Tibial artery (tissue), 4 donors: Measurements from ENCODE around the gene THADA.
A peak's percentile ranks its signal among the peaks of the same experiment; 100 is the strongest.
"Not testable (repeated sequence)": the region's sequence is repeated elsewhere in the genome, so short reads cannot be mapped to it uniquely, and the experiment has no call there.

ENCODE experiments used
- DNase-seq, 2 donors: peaks; one replicate each; pipeline ENCODE4 v3.0.0-alpha.2; 2019
- H3K27ac ChIP-seq, 2 donors: fragments of 200-600 bp; sonication (generic) in 1 of 2; 1 replicate in 1 of 2; 2 replicates in 1 of 2; pipeline ENCODE4 v1.5.1; 2018 to 2019; ENCODE audit warnings: mild to moderate bottlenecking in 1 of 2
- H3K27me3 ChIP-seq, 2 donors: fragments of 200-600 bp; sonication (generic) in 1 of 2; one replicate each; pipeline versions ENCODE4 v1.5.1 to v1.6.0; 2016 to 2019
- H3K36me3 ChIP-seq, 3 donors: fragments of 200-600 bp; sonication (generic) in 2 of 3; one replicate each; pipeline ENCODE4 v1.5.1; 2016 to 2019; ENCODE audit warnings: mild to moderate bottlenecking in 2 of 3
- H3K4me1 ChIP-seq, 4 donors: fragments of 200-600 bp; sonication (generic) in 2 of 4; 1 replicate in 3 of 4; 2 replicates in 1 of 4; pipeline ENCODE4 v1.5.1; 2016 to 2019
- H3K4me3 ChIP-seq, 2 donors: fragments of 200-600 bp; sonication (generic) in 1 of 2; 1 replicate in 1 of 2; 2 replicates in 1 of 2; pipeline ENCODE4 v1.5.1; 2018 to 2019; ENCODE audit warnings: mild to moderate bottlenecking in 2 of 2
- H3K9me3 ChIP-seq, 3 donors: fragments of 200-600 bp; sonication (generic) in 1 of 3; one replicate each; pipeline ENCODE4 v1.5.1; 2016 to 2019
- intact Hi-C: fragments of 100-400 bp; cut with DNase I; formaldehyde crosslinking; loops from one replicate; pipeline ENCODE4 v1.15.0; 2023; ENCODE audit warnings: low total_unique reads
- TF ChIP-seq, protein P1 (sequence below), 2 experiments: fragments of 200-600 bp in 1 of 2; fragments of 450-650 bp in 1 of 2; IDR thresholded peaks; one replicate each; pipeline ENCODE4 v1.5.1; 2017 to 2019; ENCODE audit warnings: antibody characterized with exemption in 2 of 2, mild to moderate bottlenecking in 1 of 2, moderate library complexity in 1 of 2

Gene THADA

DNA sequence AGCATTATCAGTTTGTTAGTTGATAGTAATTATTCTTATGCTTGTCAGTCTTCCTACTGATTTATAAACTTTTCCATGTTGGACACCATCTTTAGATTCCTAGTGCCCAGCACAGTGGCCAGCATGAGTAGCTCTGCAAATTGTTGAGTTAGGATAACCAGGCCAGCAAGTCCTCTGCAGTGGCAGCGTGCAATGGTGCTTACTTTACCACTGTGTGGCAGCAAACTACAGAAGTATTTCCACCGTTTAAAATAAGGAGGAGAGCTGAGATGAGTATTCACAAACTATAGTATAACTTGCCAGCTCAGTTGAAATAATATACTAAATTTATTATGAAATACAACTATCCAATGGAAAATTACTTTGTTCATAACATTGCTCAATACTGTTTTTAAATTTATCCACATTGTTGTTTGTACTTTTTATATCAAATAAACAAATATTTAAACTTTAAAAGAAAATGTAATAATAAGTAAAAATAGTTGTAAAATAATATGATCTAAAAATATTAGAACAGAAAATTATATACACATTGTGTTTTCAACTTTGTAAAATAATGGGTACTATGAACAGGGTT, 9.3 kb upstream of the THADA start:
- no peak for DNase-seq
- TF ChIP-seq, protein P1, sequence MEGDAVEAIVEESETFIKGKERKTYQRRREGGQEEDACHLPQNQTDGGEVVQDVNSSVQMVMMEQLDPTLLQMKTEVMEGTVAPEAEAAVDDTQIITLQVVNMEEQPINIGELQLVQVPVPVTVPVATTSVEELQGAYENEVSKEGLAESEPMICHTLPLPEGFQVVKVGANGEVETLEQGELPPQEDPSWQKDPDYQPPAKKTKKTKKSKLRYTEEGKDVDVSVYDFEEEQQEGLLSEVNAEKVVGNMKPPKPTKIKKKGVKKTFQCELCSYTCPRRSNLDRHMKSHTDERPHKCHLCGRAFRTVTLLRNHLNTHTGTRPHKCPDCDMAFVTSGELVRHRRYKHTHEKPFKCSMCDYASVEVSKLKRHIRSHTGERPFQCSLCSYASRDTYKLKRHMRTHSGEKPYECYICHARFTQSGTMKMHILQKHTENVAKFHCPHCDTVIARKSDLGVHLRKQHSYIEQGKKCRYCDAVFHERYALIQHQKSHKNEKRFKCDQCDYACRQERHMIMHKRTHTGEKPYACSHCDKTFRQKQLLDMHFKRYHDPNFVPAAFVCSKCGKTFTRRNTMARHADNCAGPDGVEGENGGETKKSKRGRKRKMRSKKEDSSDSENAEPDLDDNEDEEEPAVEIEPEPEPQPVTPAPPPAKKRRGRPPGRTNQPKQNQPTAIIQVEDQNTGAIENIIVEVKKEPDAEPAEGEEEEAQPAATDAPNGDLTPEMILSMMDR (IDR thresholded peaks at IDR 0.05): peak; percentile 8 to 14
- Histone ChIP-seq H3K4me3 (no peak overlapping the region), H3K9me3 (no peaks in the 10 kb centered on the region), H3K36me3 (no peaks in the 10 kb centered on the region), H3K27ac (no peak overlapping the region), H3K4me1 (no peaks in the 10 kb centered on the region), H3K27me3 (no peaks in the 10 kb centered on the region)
- intact Hi-C loops: no loop called here

DNA sequence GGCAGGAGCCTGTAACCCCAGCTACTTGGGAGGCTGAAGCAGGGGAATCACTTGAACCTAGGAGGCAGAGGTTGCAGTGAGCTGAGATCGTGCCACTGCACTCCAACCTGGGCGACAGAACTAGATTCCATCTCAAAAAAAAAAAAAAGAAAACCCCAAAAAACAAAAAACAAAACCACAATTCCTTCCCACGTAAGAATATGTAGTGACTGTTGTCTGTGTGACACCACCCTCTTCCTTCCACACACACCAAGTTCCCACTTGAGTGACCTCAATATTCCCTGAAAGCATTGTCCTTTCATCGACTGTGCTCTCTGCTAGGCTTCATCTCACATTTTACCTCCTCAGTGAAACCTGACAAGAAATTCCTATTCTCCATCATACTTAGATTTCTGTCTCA, 8.8 kb upstream of the THADA start:
- Histone ChIP-seq H3K27ac (no peak overlapping the region), H3K27me3 (no peaks in the 10 kb centered on the region), H3K4me1 (no peaks in the 10 kb centered on the region), H3K36me3 (no peaks in the 10 kb centered on the region), H3K4me3 (no peak overlapping the region), H3K9me3 (no peaks in the 10 kb centered on the region)
- intact Hi-C loops: no loop called here
- no peak for DNase-seq
- TF ChIP-seq, protein P1 (IDR thresholded peaks at IDR 0.05): no peak

DNA sequence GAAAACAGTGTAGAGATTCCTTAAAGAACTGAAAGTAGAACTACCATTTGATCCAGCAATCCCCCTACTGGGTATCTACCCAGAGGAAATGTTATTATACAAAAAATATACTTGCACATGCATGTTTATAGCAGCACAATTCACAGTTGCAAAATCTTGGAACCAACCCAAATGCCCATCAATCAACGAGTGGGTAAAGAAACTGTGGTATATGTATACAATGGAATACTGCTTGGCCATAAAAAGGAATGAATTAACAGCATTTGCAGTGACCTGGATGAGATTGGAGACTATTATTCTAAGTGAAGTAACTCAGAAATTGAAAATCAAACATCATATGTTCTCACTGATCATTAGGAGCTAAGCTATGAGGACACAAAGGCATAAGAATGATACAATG, 4.8 kb upstream of the THADA start:
- H3K27ac ChIP-seq, H3K36me3 ChIP-seq, DNase-seq, H3K4me3 ChIP-seq, H3K9me3 ChIP-seq, H3K27me3 ChIP-seq, H3K4me1 ChIP-seq, intact Hi-C loops: not testable (repeated sequence)

DNA sequence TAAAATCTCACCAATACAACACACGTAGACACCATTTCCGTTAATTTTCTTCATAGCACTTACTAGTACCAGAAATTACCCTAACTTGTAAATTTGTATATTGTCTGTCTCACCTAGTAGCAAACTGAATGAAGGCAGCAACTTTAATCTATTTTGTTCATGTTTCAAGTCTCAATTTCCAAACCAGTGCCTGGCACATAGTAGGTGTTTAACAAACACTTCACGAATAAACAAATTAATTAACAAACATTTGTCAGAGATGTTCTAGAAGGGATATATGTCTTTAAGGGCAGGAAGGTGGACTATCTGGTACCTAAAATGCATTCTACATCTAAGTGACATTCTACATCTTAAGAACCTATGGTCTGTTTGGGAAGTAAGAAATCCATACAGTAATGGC, 963 bp downstream of the THADA start:
- intact Hi-C loops: no loop called here
- Histone ChIP-seq H3K27ac (no peak overlapping the region), H3K4me1 (peaks cover 0 to 38% (median 14%) of the 10 kb centered on the region in 4 donors), H3K36me3 (peaks cover 2 to 15% (median 13%) of the 10 kb centered on the region in 3 donors), H3K4me3 (peak overlapping the region; percentile 72 to 88), H3K9me3 (no peaks in the 10 kb centered on the region), H3K27me3 (no peaks in the 10 kb centered on the region)
- DNase-seq: no peak
- TF ChIP-seq, protein P1 (IDR thresholded peaks at IDR 0.05): no peak

DNA sequence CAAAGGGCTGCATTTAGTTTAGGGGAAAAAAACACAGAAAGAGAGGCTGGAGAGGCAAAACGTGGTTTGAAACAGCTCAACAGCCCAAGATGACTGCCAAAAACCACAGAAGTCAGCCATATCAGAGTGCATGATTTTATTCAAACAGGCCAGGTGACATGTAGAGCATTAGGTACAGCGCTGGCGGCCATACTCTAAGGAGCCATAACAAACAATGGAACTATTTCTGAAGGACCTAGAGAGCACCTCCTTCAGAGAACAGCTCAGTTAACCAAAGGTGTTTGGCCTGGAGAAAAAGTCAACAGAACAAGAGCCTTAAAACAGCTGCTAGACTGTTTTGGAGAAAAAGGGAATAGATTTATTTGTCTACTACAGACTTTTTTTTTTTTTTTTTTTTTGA, 2.6 kb downstream of the THADA start:
- Histone ChIP-seq H3K4me3 (no peak overlapping the region), H3K4me1 (peaks cover 0 to 38% (median 14%) of the 10 kb centered on the region in 4 donors), H3K27ac (no peak overlapping the region), H3K9me3 (no peaks in the 10 kb centered on the region), H3K27me3 (no peaks in the 10 kb centered on the region), H3K36me3 (peaks cover 6 to 25% (median 24%) of the 10 kb centered on the region in 3 donors)
- intact Hi-C loops: no loop called here
- TF ChIP-seq, protein P1 (IDR thresholded peaks at IDR 0.05): no peak
- no peak for DNase-seq

DNA sequence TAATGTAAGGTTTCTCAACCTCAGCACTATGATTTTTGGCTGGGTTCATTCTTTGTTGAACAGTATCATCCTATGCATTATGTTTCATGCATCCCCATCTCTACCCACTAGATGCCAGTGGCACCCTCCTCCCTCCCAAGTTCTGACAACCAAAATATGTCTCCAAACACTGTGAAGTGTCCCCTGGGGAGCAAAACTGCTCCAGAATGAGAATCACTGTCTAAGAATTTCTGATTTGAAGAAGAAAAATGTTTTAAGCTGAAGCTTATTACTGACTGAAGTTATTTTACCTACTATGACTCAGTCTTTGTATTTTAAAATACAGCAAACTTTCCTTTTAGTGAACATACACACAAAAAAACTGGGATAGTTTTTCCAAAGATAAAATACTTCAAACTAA, 3.4 kb downstream of the THADA start:
- TF ChIP-seq, protein P1 (IDR thresholded peaks at IDR 0.05): no peak
- Histone ChIP-seq H3K4me3 (no peak overlapping the region), H3K27ac (no peak overlapping the region), H3K27me3 (no peaks in the 10 kb centered on the region), H3K9me3 (no peaks in the 10 kb centered on the region), H3K36me3 (peaks cover 6 to 27% (median 25%) of the 10 kb centered on the region in 3 donors), H3K4me1 (peaks cover 0 to 38% (median 14%) of the 10 kb centered on the region in 4 donors)
- no peak for DNase-seq
- intact Hi-C loops: no loop called here
